ENCODE measurements around the gene RABGAP1L.

Gene RABGAP1L

DNA sequence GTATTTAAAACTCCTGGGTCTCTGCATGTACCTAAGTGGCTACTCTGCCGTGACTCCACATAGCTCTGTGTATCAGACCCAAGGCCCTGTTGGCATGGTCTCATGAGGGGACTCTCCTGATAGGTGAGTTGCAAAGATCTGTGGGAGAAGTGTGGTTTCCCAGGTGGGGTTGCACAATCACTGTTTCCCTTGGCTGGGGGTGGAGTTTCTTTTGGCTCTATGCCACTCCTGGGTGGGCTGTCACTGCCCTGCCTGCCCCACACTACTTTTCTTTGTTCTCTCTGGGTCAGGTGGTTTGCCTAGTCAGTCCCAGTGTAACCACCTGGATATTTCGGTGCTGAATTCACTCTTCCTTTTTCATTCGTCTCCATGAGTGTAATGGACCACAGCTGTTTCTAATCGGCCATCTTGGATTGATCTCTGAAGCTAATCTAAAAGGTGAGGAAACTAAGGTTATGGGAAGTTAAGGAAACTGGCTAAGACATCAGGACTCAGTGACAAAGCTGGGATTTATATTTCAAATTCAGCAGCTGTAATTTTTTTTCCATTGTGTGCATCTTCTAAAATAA is 743.3 kb downstream of the RABGAP1L start:
- DNase-seq = no peak

DNA sequence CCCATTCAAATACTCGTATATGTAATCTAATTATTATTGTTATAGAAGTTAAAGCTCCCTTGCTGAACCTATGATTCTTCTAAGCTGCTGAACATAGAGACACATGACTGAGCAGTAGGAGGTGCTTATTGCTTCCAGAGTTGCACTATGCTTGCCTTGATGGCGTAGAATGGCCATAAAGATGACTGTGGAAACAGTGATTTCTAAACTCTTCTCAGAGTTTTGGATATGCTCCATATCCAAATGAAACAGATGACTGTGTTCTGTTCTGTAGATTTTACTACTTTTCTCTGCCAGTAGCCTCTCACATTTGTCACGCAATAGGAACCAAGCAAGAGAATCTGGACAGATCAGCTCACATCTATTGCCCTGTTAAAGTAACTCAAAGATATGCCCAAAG is 752.3 kb downstream of the RABGAP1L start:
- DNase-seq = no peak

DNA sequence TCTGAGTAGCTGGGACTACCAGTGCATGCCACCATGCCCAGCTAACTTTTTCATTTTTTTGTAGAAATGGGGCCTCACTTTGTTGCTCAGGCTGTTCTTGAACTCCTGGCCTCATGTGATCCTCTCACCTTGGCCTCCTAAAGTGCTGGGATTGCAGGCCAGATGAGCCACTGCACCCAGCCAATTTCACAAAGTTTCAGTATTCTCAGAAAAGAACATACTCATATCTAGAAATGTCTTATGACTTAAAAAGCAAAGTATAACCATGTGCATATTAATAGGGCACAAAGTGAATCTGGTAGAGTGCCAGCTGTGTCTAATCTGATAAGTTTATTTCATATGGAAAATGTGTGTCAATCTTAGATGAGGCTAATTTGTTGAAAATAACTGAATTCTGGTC is 752.9 kb downstream of the RABGAP1L start:
- no peak for DNase-seq

DNA sequence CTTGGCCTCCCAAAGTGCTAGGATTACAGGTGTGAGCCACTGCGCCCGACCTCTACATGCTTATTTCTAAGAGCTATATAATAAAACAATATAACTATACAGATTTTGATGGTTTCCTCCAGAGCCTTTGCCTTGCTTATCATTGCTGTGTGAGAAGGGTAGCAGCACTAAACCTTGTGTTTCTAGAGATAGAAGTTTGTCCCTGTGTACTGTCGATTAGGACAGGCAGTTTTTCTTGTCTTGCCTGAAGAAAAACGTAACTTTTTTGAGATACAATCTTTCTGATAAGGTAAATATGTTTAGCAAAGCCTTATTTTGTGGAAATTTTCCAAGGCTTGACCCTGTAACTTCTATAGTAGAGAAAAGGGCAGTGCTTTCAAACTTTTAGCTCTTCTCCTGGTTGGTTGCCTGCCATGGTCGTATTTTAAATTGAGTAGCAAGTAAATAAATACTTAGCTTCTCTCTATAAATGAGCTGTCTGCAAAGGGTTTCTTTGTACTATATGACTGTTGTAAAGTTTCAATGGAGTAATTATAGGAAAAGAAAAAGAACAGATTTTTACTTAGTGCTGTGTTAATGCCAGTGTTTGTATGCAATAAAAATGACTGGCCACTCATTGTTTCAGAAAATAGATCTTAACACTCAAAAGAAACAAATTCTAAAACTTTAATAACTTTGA is 754.0 kb downstream of the RABGAP1L start:
- no peak for DNase-seq

DNA sequence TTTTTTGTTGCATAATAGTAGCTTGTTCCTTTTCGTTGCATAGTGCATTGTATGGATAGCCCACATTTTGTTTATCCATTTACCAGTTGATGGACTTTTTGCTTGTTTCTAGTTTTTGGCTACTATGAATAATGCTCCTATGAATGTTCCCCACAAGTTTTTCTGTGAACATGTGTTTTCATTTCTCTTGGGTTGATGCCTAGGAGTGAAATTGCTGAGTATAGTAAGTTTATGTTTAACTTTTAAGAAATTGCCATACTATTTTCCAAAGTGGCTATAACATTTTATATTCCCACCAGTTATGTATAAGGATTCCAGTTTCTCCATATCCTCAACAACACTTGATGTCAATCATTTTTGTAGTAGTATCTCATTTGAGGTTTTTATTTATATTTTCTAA is 755.7 kb downstream of the RABGAP1L start:
- no peak for DNase-seq

DNA sequence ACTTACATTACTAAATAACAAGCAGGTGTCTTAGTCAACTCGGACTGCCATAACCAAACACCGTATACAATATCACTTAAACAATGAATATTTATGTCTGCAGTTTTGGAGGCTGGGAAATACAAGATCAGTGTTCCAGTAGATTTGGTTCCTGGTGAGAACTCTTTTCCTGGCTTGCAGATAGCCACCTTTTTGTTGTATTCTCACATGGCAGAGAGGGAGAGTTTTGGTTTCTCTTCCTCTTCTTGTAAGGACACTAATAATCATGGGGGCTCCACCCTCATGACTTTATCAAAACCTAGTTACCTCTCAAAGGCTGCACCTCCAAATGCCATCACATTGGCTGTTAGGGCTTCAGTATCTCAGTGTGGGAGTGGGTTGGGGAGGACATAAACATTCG is 757.5 kb downstream of the RABGAP1L start:
- no peak for DNase-seq

DNA sequence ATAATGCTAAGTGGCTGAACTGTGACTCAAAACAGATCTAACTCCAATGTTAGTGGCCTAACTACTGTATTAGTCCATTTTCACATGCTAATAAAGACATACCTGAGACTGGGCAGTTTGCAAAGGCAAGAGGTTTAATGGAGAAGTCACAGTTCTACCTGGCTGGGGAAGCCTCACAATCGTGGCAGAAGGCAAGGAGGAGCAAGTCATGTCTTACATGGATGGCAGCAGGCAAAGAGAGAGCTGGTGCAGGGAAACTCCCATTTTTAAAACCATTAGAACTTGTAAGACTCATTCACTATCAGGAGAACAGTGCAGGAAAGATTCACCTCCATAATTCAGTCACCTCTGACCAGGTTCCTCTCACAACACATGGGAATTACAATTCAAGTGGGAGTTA is 760.8 kb downstream of the RABGAP1L start:
- DNase-seq = no peak

DNA sequence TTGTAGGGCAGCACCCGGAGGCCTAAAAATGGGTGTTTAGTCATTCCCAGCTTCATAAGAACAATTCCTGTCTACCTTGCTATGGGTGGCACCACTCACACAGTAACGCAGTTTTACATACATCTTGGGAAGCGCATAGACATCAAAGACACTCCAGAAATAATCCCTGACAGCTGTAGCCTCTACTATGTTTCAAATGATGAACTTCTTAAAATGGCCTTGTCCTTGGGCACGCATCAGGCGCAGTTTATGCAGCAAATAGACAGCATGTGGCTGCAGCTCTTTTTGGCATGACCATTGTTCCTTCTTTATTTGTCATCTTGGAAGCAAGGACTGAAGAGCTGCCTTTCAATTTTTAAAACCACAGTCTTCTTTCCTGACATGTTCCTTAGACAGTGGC is 762.8 kb downstream of the RABGAP1L start:
- DNase-seq = no peak

DNA sequence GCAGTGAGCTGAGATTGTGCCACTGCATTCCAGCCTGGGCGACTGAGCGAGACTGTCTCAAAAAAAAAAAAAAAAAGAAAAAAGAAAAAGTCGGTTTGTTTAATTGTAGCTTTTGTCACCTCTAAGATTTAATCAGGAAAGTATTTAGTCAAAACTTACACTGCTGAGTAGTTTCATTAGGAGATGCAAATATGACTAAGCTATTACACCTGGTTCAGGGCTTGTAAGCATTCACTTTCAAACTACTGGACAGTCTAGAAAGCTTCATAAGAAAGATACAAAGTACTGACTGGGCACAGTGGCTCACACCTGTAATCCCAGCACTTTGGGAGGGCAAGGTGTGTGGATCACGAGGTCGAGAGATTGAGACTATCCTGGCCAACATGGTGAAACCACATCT is 764.5 kb downstream of the RABGAP1L start:
- no peak for DNase-seq

DNA sequence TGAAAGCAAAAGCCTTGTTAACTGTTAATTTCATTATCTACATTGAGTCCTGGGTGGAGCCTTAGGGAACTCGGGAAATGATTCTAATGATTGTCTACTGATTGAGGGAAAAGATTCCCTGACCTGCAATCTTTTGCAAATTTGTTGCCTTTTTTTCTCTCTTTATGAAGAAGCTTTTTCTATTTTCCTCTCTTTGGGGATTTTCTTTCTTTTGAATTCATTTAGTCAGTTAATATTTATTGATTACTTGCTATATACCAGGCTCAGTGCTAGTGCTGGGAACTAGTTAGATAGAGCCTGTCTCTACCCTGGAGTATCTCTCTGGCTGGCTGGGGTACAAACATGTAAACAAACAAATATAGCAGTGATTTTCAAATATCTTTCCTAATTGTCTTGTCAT is 769.2 kb downstream of the RABGAP1L start:
- no peak for DNase-seq

DNA sequence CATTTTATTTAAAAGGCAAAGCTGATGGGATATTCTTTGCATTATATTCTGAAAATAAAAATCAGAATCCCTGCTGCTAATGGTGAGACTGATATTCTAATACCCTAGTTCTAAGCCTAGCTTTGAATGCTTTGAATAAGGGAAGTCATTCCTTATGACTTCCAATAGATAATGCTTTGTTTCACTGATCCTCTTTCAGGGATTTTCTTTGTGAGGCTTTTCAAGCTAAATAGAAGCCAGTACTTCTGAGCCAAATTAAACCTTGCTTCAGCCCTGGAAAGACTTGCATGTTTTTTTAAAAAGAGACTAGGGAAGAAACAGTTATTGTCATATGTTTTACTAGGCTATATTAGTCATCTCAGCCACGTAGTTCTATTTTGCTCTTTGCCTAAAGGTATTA is 771.9 kb downstream of the RABGAP1L start:
- no peak for DNase-seq

DNA sequence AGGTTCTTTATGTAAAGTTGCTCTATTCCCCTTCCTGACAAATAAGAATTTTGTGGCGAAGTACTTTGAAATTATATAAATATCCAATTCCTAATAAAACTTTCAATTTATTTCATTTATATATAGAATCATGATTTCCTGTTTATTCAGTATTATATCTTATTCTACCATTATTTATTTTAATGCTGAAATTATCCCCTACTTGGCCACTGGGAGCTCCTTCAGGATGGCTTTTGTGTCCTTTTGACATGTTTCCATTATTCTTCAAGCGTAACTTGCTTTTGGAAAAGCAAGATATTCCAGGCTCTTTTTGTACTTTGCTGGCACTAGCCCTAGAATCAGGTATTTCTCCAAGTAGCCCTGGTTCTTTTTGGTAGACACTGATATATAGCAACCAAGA is 773.3 kb downstream of the RABGAP1L start:
- DNase-seq = no peak

DNA sequence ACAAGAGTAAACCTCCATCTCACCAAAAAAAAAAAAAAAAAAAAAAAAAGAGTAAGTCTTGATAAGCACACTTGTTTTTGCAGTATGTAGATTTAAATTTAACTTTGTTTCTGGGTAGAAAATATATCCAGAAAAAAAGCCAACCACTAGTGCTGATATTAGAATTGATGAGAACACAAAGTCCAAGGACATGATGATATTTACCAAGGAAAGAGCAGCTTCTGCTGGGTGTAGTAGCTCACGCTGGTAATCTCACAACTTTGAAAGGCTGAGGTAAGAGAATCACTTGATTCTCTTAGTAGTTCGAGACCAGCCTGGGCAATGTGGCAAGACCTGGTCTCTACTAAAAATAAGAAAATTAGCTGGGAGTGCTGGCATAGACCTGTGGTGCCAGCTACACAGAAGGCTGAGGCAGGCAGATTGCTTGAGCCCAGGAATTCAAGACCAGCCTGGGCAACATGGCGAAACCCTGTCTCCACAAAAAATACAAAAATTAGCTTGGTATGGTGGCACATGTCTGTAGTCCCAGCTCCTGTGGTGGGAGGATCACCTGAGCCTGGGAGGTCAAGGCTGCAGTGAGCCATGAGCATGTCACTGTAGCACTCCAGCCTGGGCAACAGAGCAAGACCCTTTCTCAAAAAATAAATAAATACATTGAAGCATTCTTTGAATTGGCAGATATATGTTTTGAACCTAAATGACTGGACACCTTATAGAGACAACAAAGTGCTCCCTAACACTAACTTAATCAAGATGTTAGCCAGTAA is 776.8 kb downstream of the RABGAP1L start:
- DNase-seq = no peak

DNA sequence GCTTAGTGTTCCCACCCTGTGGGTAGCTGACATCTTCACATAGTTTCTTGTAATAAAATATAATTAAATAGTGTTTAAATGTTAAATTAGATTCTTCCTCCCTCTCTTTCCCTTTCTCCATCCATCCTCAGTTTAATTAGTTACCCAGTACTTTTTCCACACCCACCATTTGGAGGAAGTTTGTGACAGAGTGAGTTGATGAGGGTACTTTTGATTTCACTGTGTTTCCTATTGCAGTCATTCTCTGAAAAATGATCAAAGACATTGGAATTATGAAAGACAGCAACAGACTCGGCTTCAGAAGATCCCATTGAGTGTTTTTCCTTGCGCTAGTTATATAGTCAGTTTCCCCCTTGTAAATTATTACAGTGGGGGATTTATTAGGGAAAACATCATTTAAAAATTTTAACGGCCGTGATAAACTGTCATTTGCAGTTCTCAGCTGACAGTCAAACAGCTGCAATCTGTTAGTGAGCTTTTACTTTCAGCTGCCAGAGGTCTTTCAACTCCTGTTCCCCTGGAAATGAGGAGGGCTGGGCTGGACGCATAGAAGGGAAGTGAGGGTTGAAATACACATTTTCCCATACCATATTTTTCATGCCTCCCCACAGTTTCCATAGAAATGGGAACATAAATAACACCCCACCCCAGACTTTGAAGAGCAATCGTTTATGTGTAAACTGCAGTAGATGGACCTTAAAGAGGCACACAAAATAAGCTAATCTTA is 779.1 kb downstream of the RABGAP1L start:
- DNase-seq = no peak

DNA sequence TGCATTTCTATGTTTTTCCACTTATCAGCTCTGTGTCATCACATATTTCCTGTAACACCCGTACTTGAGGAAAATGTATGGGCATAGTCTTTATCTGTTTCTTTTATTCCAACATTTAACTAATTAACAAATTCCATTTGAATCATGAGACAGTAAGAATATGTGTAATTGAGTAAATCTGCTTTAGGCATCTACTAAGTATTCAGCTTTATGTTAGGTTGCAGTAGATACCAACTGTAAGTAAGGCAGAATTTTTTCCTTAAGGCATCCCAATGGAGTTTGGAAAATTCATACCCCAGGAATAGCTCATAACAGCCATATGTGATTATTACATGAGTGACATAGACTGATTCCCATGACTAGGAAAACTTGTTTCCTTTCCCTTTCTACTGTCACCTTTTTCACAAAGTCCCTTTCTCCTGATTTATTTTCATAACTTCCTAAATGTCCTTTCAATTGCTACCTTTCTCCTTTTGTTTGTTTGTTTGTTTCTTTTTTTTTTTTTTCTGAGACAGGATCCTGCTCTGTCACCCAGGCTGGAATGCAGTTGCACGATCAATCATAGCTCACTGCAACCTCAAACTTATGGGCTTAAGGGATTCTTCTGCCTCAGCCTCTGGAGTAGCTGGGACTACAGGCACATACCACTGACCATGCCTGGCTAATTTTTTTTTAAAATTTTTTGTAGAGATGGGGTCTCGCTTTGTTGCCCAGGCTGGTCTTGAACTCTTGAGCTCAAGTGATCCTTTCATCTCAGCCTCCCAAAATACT is 780.6 kb downstream of the RABGAP1L start:
- no peak for DNase-seq

DNA sequence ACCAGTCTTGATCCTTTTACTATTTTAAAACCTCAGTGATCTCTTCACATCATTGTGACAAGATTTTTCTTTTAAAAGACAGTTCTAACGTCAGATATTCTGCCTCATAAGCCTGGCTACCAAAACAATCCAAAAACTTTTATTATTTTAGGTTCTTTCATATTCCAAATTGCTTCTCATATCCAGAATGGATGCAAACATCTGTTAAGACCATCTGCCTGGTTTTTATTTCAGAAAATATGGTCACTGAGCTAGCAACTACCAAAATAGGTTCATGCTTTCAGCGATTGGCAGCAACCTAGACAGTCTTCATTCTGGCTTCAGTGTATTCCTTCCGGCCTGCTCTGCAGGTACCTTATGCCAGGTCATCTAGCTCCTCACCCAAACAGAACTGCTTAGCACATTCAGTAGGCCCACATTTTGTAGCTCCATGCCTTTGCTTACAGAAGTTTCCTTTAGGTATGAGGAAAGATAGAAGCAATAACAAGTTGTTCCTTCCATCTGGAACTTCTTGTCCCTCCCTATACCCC is 781.4 kb downstream of the RABGAP1L start:
- no peak for DNase-seq

DNA sequence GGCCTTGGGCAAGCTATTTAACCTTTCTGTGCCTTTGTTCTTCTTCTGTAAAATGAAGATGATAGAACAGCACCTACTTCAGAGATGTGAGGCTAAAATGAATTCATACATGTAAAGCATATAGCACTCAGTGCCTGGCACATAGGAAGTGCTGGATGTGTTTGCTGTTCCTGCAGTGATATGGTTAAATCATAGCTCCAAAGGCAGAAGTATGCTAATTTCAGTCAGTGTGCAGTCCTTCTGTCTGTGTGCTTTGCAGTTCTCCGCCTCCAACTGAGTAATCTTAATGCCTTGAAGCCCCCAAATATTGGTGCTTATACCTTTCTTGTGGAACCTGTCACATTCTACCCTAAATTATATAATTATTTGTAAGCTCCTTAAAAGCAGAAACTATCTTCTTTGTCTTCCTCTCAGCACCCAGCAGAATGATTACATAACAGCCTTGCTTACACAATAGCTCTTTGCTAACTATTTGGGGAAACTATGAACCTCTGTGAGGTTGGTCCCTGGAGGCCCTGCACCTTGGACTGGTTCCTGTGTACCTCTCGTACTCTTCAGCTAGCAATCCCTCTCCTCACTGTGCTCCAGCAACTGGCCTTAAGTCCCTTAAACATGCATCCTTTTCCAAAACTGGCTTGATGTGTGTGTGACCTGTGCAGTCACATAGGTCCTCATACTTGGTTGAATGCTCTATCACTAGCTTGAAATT is 783.4 kb downstream of the RABGAP1L start:
- DNase-seq = no peak

DNA sequence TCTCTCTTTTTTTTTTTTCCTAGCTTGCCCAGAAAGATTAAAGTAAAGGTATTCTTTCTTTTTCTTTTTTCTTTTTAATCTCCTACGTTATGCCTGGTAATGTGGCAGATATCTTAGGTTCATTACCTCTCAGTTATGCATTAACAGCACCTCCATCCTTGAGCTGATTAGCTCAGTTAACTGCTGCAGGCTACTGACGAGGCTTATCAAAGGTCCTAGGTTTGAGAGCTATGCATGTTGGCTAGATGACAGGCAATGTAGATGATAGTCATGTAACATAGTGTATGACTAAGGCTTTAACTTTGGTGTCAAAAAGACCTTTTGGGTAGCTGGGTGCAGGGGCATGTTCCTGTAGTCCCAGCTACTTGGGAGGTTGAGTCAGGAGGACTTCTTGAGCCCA is 786.7 kb downstream of the RABGAP1L start:
- DNase-seq = no peak

DNA sequence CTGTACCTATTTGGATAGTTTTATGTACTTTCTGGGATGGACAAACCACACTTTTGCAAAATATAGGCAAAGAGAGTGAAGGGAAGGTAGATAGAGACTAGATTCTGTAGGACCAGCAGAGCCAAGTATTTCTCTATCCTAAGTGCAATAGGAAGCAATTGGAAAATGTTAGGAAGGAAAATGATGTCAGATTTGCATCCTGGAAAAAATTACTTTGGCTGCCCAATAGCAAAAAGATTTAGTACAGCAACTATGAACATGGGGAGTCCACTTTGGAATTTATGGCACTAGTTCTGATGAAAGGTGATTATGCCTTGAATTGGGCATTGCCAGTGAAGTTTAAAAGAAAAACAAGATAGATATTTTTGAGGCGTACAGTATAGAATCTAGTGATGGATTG is 789.7 kb downstream of the RABGAP1L start:
- no peak for DNase-seq

DNA sequence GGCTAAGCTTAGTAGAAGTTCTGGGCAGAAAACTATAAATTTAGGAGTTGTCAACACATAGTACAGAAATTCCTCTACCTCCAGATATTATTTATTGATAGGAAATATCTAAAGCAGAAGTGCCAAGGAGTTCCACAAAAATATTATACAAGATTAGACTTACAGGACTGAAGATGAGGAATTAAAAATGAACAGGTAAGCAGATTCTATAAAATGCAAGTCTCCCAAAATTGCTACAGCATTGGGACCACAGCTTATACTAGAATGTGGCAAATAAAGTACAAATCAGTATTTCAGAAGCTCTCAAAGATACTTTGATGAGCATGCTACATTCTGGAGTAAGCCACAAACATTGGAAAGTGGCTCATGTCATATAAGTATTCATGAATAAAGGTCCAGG is 790.3 kb downstream of the RABGAP1L start:
- no peak for DNase-seq

DNA sequence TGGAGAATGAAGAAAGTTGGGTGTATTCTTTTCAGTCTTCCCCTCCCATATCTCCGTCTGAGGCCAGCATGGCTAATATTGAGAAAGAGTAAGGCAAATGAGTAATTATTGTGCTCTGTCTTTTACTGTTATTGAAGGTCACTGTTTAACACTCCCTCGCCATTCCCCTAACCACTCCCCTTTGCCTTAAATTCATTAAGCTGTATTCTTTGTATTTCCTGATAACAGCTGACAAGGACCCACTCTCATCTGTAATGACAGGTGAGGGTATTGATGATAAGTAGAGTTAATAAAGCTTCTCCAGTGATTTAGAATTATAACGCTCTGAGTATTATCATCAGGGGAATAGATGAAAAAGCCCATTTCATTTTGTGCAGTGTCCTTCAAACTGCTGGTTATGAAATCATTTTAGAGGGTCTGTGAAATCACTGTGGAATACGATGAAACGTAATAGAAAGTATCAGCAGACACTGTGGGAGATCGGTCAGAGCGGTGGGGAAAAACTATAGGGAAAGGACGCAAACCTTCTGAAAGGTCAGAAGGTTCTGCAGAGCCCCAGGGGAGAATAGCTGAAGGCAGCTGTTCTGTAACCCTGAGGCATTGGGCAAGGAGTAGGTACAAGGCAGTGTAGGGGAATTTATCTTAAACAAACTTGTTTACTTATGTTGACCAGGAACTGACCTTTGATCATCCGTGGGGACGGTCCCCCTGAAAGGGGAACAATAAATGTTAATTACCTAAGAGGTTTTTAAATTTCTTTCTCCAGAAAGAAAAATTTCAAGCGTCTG is 794.2 kb downstream of the RABGAP1L start:
- no peak for DNase-seq
